ENCODE results near the gene C2CD4B.

- TF ChIP-seq CTCF (IDR thresholded peaks at IDR 0.05): no peak
- no peak for TF ChIP-seq POLR2A (IDR thresholded peaks at IDR 0.05)
Measured at GRCh38 chr15:62126364-62126763, 38.7 kb downstream of the C2CD4B start.
